ENCODE measurements around the gene DYDC2. TPM values are rescaled to one million over a fixed set of nuclear protein-coding genes. Genes with fewer than 3 reads are reported as not detected.

DYDC2 gene
- total and polyA plus RNA-seq, 9 of the 15 experiments (the other 6 are each of a cell fraction or from before 2014, with no cell fraction given): 0.06 to 0.34 (median 0.15) TPM; not detected in 5

GRCh38 chr10:80414142-80414895 is 57.7 kb downstream of the DYDC2 start (continued):
- TF ChIP-seq TRIM25 (IDR thresholded peaks at IDR 0.05; ENCODE audit: borderline replicate concordance): no peak
- no peak for TF ChIP-seq PTRF (tag; IDR thresholded peaks at IDR 0.05)
- TF ChIP-seq SIN3B (IDR thresholded peaks at IDR 0.05; ENCODE audit: low read depth): no peak
- TF ChIP-seq FOXJ2 (tag; IDR thresholded peaks at IDR 0.05): no peak
- TF ChIP-seq SMC3 (conservative IDR thresholded peaks at IDR 0.05; ENCODE audit: insufficient read depth, low read depth, low read length): no peak
- no peak for TF ChIP-seq ZNF655 (CRISPR knock-in tag; IDR thresholded peaks at IDR 0.05)
- TF ChIP-seq ZNF316 (IDR thresholded peaks at IDR 0.05): no peak
- TF ChIP-seq PRPF4 (IDR thresholded peaks at IDR 0.05; ENCODE audit: insufficient read depth, low read depth, low read length, poor library complexity, severe bottlenecking): no peak
- TF ChIP-seq ELF4 (CRISPR knock-in tag; IDR thresholded peaks at IDR 0.05): no peak
- TF ChIP-seq ZFP36 (IDR thresholded peaks at IDR 0.05; ENCODE audit: low read depth, low read length, partially characterized antibody): no peak
- TF ChIP-seq ZNF436 (CRISPR knock-in tag; IDR thresholded peaks at IDR 0.05): no peak
- no peak for TF ChIP-seq TBP (optimal IDR thresholded peaks at IDR 0.05; ENCODE audit: low read depth, low read length)
- TF ChIP-seq U2AF2 (optimal IDR thresholded peaks at IDR 0.05; ENCODE audit: low read depth, low read length): no peak
- no peak for TF ChIP-seq TOE1 (IDR thresholded peaks at IDR 0.05; ENCODE audit: borderline replicate concordance)
- TF ChIP-seq TOE1 (CRISPR knock-in tag; IDR thresholded peaks at IDR 0.05; ENCODE audit: borderline replicate concordance, low read depth): no peak
- TF ChIP-seq ZNF583 (CRISPR knock-in tag; IDR thresholded peaks at IDR 0.05): no peak
- TF ChIP-seq SNAPC5 (CRISPR knock-in tag; IDR thresholded peaks at IDR 0.05): no peak
